Stimulated activated CD8-positive, alpha-beta memory T cell treated with anti-CD3 and anti-CD28 coated beads, Interleukin-12 subunit alpha, Interleukin-12 subunit beta, amount 100 ng/mL, for 1 hour (primary cell): Measurements from ENCODE around the gene CSMD2.

Experiments used
- DNase-seq: peaks from one replicate; pipeline ENCODE4 v3.0.0-alpha.2; 2020; ENCODE audit warnings: low read depth

The CSMD2 gene

DNA sequence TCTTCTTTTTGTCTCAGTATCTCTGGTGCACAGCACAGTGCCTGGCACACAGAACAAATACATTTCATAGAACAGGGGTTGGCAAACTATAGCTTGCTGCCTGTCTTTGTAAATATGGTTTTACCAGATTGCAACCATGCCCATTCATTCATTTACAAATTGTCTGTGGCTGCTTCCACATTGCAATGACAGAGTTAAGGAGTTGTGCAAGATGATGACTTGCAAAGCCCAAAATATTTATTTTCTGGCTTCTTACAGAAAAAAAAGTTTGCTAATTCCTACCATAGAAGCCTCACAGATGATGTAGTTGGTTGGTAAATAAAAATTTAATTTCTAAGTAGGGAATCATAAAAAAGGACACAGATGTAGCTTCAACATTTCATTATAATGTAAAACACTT is 312.3 kb downstream of the CSMD2 start:
- no peak for DNase-seq

GRCh38 chr1:33850481-33850880 is 314.5 kb downstream of the CSMD2 start:
- DNase-seq, result no peak

- DNase-seq, result no peak
Measured at GRCh38 chr1:33849211-33849610, 315.8 kb downstream of the CSMD2 start.

DNA sequence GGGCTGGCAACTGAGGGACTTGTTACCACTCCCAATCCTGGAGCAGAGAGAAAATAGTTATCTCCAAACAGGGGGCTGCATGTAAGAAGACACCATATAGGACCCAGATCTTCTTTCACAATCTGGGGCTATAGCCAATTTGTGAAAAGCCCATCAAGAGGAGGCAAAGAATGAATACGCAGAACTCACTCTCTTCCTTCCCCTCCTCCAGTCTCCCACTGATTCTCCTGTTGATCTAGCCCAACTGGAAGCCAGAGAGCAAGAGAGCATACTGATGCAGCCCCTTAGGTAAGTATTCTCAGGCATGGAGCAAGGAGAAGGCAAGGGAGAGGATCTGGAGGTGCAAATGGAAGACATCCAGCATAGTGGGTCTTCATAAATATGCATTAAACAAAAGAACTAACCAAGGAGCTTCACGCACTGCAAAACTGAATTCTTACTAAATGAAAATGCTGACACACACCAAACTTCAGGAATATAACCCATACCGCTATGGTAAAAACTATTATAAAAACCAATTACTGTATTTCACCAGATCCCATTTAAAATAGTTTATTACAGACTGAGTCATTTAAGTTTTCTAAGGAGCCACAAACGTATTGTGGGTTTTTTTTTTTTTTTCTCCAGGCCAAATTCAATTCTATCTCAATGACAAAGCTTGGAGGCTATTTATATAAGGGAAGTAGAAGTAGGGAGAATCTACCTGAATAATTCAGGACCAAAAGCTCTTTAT is 316.7 kb downstream of the CSMD2 start:
- DNase-seq, result no peak

DNA sequence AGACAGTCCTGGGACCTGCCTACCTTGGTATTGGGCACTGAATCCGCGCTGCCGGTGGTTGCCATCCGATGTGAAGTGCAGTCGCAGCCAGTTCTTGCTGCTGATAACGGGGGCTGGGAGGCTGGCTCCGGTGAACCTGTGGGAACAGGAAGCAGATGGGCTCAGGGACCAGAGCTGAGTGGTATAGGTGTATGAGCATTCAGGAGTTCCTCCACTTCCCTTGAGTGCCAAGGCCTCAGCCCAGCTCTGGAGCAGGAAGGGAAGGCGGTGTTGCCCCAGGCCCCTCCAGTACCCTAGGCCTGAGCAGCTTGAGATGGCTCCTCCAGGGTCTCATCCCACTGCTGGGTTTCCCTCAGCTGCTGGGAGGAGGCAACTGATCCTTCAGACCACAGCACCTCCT is 318.2 kb downstream of the CSMD2 start:
- DNase-seq, result no peak

- no peak for DNase-seq
Measured at GRCh38 chr1:33844166-33844565, 320.9 kb downstream of the CSMD2 start.

DNA sequence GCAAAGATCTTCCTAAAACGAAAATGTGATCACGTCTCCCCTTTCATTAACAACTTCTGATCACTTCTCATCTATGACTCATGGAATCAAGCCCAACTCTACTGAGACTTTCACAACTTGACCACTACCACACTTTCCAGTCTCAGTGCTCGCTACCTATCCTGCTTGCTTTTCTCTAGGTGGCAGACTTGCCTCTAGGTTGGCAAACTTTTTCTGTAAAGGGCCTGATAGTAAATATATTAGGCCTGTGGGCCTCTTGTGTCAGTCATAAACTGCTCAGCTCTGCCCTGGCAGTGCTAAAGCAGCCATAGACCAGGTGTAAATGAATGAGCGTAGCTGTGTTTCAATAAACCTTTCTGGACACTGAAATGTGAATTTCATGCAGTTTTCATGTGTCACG is 322.7 kb downstream of the CSMD2 start:
- DNase-seq, result no peak

DNA sequence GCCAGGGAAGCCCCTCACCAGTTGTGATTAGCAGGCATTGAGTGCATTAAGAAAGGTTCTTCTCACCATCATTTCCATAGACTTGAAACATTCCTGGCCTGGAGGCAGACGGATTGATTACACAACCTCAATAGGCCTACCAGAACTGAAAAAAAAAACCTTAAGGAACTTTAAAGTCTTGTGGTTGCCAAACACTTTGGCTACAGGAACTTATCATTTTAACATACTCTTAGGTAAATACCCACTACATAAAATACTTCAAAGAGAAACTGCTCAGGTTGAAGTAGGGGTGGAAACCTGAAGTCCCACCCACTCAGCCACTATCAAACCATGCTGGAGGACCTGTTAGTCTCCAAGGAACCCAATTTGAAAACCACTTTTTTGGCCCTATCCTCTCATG is 323.5 kb downstream of the CSMD2 start:
- DNase-seq, result no peak

- DNase-seq, result no peak
Measured at GRCh38 chr1:33837635-33838034, 327.4 kb downstream of the CSMD2 start.

GRCh38 chr1:33836911-33837310 is 328.1 kb downstream of the CSMD2 start:
- no peak for DNase-seq

GRCh38 chr1:33828654-33829053 is 336.4 kb downstream of the CSMD2 start:
- no peak for DNase-seq

GRCh38 chr1:33828059-33828458 is 337.0 kb downstream of the CSMD2 start:
- DNase-seq, result no peak

GRCh38 chr1:33826711-33827110 is 338.3 kb downstream of the CSMD2 start:
- no peak for DNase-seq

DNA sequence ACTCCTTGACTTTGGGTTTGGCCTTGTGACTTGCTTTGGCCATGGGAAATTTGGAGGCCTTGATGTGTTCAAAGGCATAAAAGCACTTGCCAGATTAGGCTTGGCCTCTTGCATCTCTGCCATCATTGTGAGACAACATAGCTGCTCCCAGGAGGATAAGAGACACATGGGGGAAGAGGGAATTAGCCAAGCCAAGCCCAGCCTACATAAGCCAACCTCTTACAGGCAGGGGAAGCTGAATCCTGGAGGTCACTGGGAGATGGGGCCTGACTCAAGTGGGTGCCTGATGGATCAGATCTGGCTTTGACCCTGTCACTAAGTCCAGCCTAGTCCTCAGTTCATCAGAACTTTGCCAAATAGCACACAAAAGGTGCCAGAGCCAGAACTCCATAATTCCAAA is 338.7 kb downstream of the CSMD2 start:
- no peak for DNase-seq

GRCh38 chr1:33825506-33825905 is 339.5 kb downstream of the CSMD2 start:
- no peak for DNase-seq

- DNase-seq, result no peak
Measured at GRCh38 chr1:33824971-33825370, 340.1 kb downstream of the CSMD2 start.

GRCh38 chr1:33824321-33824720 is 340.7 kb downstream of the CSMD2 start:
- no peak for DNase-seq

- no peak for DNase-seq
Measured at GRCh38 chr1:33823830-33824229, 341.2 kb downstream of the CSMD2 start.

- no peak for DNase-seq
Measured at GRCh38 chr1:33823401-33823800, 341.6 kb downstream of the CSMD2 start.

DNA sequence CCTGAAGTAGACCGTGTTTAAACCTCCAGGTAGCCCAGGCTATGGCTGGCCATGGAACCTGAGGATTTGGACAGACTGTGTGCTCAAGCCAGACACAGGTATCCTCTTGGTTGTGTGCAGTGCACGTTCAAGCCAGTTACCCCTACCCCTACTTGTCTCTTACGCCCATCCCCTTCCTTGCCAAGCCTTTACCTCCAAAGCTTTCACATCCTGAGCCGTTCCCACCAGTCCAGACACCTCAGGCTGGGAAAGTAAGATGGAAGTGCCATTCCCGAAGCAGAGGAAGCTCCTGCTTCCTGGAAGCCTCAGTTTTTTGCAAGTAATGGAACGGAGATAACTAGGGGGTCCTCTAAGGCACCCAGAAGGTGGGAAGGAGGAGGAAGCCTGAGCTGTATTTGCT is 342.6 kb downstream of the CSMD2 start:
- DNase-seq, result no peak

GRCh38 chr1:33821291-33821690 is 343.7 kb downstream of the CSMD2 start:
- DNase-seq, result no peak

DNA sequence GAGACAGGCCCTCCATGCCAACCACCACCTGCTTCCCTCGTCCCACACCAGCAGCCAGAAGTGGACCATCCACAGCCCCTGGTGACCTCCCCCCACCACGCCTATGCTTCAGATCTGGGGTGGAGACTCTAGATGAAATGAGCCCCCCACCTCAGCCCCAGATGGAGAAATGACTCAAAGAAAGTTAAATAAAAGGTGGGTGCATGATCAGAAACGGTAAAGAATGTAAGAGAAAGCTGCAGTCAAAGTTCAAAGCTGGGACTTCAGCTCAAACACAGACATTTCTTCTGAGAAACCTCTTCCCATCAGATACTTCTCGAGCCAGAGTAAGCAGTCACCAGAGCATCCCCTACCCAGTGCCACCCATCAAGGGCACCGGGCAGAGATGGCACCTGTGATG is 344.2 kb downstream of the CSMD2 start:
- DNase-seq, result no peak

DNA sequence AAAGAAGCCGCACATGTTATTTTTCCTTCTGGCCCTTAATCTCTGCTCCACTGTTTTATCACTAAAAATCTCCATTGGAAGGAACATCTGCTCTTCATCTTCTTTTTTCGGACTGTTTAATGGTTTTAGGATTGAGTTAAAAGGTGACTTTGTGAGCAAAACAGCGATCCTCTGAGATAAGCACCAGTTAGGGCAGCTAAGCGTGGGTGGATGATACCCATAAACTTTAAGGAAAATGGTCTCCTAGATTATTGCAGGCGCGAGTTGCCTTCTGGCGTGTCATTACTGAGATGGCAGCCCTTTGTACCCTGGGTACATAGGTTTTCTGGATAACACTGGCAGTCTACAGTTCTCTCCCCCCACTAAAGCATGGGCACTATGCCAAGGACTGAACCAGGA is 345.1 kb downstream of the CSMD2 start:
- no peak for DNase-seq

DNA sequence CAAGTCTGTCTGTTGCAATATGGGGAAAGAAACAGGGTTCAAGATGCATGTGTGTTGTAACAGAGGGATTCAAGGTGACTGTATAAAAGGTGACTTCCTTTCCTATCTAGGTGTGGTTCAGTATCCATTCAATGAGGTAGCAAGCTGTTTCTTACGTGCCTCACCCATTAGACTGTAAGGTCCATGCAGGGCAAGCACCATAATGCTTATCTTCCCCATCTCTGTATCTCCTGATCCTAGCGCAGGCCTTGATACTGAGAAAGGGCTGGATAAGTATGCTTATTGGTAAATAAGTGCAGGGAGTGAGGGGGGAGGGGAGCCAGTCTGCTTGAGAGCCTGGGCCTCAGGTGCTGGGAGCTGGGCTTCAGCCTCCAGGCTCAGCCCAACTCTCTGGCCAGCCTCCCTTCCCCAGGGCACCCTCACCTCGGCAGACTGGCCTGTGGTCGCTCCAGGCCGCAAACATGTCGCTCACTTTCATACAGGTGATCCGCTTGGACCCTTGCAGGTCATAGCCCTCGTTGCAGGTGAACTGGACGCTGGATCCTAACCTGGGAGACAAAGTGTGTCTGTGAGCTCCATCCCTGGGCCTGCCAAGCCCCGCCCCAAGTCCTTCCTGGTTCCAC is 345.6 kb downstream of the CSMD2 start:
- DNase-seq, result no peak
